Measurements from ENCODE around the gene TNNT2. TPM values are rescaled to one million over a fixed set of nuclear protein-coding genes. Genes with fewer than 3 reads are reported as not detected.

The TNNT2 gene
- total RNA-seq, 4 donors from 2014 or later: not detected

DNA sequence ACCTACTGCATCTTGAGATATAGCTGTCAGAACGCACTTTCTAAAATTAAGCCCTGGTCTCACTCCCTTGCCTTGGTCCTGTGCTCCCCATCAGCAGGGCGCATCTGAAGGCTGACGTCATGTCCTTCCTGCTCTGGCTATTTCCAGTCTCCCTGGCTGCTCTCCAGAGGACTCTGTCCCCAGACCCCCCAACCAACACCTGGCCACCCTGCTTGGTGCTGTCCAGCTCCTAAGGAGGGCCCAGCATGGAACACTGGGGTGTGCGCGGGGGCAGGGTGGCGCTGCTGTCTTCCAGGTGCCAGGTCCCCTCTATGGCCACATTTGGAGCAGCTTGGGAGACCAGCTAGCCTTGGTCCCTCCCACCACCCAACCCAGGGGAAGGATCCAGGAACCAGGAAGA, 8.3 kb downstream of the TNNT2 start:
- TF ChIP-seq, protein P1, sequence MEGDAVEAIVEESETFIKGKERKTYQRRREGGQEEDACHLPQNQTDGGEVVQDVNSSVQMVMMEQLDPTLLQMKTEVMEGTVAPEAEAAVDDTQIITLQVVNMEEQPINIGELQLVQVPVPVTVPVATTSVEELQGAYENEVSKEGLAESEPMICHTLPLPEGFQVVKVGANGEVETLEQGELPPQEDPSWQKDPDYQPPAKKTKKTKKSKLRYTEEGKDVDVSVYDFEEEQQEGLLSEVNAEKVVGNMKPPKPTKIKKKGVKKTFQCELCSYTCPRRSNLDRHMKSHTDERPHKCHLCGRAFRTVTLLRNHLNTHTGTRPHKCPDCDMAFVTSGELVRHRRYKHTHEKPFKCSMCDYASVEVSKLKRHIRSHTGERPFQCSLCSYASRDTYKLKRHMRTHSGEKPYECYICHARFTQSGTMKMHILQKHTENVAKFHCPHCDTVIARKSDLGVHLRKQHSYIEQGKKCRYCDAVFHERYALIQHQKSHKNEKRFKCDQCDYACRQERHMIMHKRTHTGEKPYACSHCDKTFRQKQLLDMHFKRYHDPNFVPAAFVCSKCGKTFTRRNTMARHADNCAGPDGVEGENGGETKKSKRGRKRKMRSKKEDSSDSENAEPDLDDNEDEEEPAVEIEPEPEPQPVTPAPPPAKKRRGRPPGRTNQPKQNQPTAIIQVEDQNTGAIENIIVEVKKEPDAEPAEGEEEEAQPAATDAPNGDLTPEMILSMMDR (IDR thresholded peaks at IDR 0.05; ENCODE audit: low read depth): no peak

DNA sequence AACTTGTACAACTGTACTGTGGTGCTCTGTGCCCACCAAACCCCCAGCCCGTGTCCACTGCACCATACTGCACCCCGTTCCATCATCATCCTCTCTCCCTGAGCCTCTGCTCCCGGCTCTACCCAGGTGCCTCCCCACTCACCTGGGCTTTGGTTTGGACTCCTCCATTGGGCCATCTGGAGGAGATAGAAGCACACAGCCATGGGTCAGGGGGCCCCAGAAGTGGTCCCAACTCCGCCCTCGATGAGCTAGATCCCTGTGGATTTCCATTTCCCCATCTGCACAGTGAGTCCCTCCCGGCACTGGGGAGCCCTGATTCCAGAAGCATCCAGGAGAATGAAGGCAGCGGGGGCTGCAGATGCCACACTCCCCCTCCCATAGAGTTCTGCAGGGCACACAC, 10.8 kb downstream of the TNNT2 start:
- TF ChIP-seq, protein P1 (IDR thresholded peaks at IDR 0.05; ENCODE audit: low read depth): no peak

DNA sequence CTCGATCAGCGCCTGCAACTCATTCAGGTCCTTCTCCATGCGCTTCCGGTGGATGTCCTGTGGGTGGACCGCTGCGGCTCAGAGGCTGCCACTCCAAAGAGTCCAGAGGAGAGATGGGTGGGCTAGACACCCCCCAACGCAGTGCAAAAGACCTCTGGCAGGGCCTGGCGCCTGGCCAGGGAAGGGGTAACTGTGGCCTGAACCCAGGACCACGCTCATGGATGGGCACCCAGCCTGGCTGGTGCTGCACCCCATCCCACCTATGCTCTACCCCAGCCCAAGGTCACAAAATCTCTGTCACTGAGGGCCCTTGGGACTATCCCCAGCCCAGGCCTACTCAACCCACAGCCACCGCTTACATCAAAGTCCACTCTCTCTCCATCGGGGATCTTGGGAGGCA, 12.2 kb downstream of the TNNT2 start:
- TF ChIP-seq, protein P1 (IDR thresholded peaks at IDR 0.05; ENCODE audit: low read depth): no peak

DNA sequence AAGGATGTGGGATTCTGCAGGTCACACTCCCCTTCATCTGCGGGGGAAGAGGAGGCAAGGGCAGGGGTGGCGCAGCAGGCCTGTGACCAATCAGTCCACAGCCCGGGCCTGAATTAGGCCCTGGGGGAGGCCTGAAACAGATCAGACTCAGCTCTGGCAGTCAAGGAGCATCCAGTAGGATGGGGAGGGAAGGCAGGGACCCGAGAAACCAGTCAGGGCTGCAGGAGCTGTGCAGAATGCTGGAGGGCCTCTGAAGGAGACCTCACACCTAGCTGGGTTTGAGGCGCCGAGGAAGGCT, 12.7 kb downstream of the TNNT2 start:
- TF ChIP-seq, protein P1 (IDR thresholded peaks at IDR 0.05; ENCODE audit: low read depth): no peak

DNA sequence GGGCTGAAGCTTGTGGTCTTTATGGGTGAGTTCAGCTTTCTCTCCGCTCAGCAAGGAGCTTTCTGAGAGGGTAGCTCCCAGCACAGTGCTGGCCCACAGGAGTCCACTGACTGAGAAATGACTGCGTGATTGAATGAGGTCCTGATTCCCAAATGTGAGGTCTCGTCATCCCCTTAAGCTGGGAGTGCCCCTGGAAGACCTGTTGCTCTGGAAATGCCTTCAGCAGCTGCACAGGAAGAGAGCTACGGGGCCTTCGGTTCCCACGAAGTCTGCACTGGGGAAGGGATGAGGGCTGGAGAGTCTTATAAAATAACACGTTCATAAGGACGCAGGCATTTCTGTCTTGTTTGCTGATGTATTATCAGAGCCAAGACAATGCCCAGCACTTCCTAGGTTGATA, 14.0 kb downstream of the TNNT2 start:
- TF ChIP-seq, protein P1 (IDR thresholded peaks at IDR 0.05; ENCODE audit: low read depth): no peak

DNA sequence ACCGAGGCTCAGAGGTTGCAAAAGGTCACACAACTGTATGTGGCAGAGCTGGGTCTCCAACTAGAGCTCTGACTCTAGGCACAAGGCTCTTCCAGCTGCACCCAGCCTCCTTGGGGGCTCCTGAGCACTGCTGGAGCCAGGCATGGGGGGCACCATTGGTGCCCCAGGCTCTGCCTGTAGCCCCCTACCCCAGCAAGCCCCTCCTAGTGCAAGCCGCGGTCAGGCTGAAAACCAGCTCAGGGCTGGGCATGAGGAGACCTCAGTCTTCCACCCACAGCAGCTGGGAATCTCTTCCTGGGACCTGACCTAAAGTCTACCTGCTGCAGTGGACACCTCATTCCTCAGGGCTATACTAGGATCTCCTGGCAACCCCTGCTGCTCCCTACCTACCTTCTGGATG, 14.6 kb downstream of the TNNT2 start:
- TF ChIP-seq, protein P1 (IDR thresholded peaks at IDR 0.05; ENCODE audit: low read depth): no peak

DNA sequence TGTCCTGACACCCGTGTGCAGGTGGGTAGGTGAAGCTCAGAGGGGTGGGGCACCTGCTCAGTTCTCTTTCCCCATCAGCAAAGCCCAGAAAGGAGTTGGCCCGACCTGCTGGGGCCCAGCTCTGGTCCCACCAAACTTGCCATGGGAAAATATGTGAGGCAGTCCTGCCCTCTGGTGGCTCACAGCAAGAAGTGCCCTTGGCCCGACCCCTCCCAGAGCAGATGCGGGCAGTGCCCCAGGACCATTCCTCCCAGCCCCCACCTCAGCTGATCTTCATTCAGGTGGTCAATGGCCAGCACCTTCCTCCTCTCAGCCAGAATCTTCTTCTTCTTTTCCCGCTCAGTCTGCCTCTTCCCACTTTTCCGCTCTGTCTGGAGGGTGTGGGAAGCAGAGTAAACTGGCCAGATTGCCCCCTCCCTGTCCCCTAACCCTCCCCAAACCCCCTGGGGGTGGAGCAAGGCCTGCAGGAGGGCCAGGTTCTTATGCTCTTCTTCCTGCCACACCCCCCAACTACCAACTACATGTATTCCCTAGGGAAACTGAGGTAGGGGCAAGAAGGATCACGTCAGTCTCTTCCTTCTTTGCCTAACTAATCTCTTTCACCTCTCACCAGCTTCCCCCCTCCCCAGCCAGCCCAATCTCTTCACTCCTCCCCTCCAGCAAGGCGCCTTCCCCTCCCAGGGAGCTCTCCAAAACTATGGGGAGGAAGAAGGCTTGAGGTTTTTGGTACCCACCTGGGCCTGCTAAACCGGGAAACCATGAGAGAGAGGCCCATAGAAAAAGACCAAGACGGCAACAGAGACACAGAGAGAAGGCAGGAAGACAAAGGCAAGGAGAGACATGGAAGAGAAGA, 15.6 kb downstream of the TNNT2 start:
- TF ChIP-seq, protein P1 (IDR thresholded peaks at IDR 0.05; ENCODE audit: low read depth): no peak

All from subcutaneous adipose tissue (tissue), 4 donors.